ENCODE measurements around the gene HMSD. TPM values are rescaled to one million over a fixed set of nuclear protein-coding genes. Genes with fewer than 3 reads are reported as not detected.
"Not testable (repeated sequence)": the region's sequence is repeated elsewhere in the genome, so short reads cannot be mapped to it uniquely, and the experiment has no call there.

Gene HMSD
- total RNA-seq, 2 donors from 2014 or later, result not detected

GRCh38 chr18:63924551-63924950, 24.6 kb upstream of the HMSD start:
- TF ChIP-seq, protein P1, sequence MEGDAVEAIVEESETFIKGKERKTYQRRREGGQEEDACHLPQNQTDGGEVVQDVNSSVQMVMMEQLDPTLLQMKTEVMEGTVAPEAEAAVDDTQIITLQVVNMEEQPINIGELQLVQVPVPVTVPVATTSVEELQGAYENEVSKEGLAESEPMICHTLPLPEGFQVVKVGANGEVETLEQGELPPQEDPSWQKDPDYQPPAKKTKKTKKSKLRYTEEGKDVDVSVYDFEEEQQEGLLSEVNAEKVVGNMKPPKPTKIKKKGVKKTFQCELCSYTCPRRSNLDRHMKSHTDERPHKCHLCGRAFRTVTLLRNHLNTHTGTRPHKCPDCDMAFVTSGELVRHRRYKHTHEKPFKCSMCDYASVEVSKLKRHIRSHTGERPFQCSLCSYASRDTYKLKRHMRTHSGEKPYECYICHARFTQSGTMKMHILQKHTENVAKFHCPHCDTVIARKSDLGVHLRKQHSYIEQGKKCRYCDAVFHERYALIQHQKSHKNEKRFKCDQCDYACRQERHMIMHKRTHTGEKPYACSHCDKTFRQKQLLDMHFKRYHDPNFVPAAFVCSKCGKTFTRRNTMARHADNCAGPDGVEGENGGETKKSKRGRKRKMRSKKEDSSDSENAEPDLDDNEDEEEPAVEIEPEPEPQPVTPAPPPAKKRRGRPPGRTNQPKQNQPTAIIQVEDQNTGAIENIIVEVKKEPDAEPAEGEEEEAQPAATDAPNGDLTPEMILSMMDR (IDR thresholded peaks at IDR 0.05), result no peak
- Histone ChIP-seq H3K27ac (no peak overlapping the region), H3K4me3 (no peak overlapping the region), H3K9me3 (no peaks in the 10 kb centered on the region), H3K36me3 (no peaks in the 10 kb centered on the region), H3K27me3 (replicated peaks; ENCODE audit: insufficient read depth) (no peaks in the 10 kb centered on the region), H3K4me1 (ENCODE audit: control insufficient read depth in 1 of 2, low read depth in 2 of 2) (no peaks in the 10 kb centered on the region)
- ATAC-seq (ENCODE audit: insufficient number of reproducible peaks, low FRiP score, low read depth), result no peak
- no peak for DNase-seq (ENCODE audit: low spot score)

DNA sequence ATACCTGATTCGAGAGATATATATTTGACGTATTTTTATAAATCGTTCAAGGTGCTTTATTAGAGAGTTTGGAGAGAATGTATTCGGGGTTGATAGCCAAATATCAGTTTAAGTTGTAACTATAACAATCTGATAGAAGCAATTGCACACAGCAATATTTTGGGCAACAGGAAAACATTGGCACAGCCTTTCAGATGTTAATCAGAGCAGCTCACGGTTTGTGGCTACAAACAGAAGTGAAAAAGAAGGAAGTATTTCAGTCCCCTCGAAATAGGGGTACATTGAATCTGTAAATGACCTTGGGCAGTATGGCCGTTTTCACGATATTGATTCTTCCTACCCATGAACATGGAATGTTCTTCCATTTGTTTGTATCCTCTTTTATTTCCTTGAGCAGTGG, 20.8 kb upstream of the HMSD start:
- TF ChIP-seq, protein P1 (IDR thresholded peaks at IDR 0.05), result no peak
- H3K27me3 ChIP-seq (replicated peaks; ENCODE audit: insufficient read depth), result no peaks in the 10 kb centered on the region
- no peaks in the 10 kb centered on the region for H3K36me3 ChIP-seq
- H3K4me1 ChIP-seq (ENCODE audit: control insufficient read depth in 1 of 2, low read depth in 2 of 2), result no peaks in the 10 kb centered on the region
- H3K27ac ChIP-seq, result no peak overlapping the region
- no peak for ATAC-seq (ENCODE audit: insufficient number of reproducible peaks, low FRiP score, low read depth)
- H3K4me3 ChIP-seq, result no peak overlapping the region
- no peak for DNase-seq (ENCODE audit: low spot score)
- H3K9me3 ChIP-seq, result no peaks in the 10 kb centered on the region

DNA sequence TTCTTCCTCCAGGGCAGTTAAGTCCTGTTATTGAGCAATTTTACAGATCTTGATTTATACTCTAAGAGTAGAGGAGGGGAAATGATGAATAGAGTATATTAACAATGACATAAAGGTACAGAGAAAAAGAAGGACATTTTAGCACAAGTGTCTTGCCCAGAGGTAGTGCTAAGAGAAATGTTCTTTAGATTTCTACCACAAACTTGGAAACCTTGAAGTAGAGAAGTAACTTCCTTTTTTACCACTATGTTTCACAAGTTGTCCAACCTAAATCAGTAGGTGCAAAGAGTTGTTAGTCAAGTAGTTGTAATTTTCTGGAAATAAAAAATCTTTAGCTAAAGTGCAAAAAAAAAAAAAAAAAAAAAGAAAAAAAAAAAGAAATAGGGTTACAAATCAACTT, 19.7 kb upstream of the HMSD start:
- not testable (repeated sequence) for H3K4me1 ChIP-seq (ENCODE audit: control insufficient read depth in 1 of 2, low read depth in 2 of 2); H3K36me3 ChIP-seq; H3K9me3 ChIP-seq; DNase-seq (ENCODE audit: low spot score); ATAC-seq (ENCODE audit: insufficient number of reproducible peaks, low FRiP score, low read depth); H3K27ac ChIP-seq; H3K4me3 ChIP-seq; H3K27me3 ChIP-seq (replicated peaks; ENCODE audit: insufficient read depth)

GRCh38 chr18:63930773-63931354, 18.2 kb upstream of the HMSD start:
- ATAC-seq (ENCODE audit: insufficient number of reproducible peaks, low FRiP score, low read depth) (no peak), DNase-seq (ENCODE audit: low spot score) (no peak)
- no peaks in the 10 kb centered on the region for H3K36me3 ChIP-seq
- H3K9me3 ChIP-seq, result no peaks in the 10 kb centered on the region
- TF ChIP-seq, protein P1 (IDR thresholded peaks at IDR 0.05), result no peak
- no peak overlapping the region for H3K27ac ChIP-seq
- H3K4me1 ChIP-seq (ENCODE audit: control insufficient read depth in 1 of 2, low read depth in 2 of 2), result no peaks in the 10 kb centered on the region
- no peak overlapping the region for H3K4me3 ChIP-seq
- no peaks in the 10 kb centered on the region for H3K27me3 ChIP-seq (replicated peaks; ENCODE audit: insufficient read depth)

GRCh38 chr18:63936156-63936931, 12.8 kb upstream of the HMSD start:
- Histone ChIP-seq H3K4me3 (peak overlapping the region; percentile 73), H3K27ac (no peak overlapping the region), H3K9me3 (no peaks in the 10 kb centered on the region), H3K36me3 (no peaks in the 10 kb centered on the region), H3K27me3 (replicated peaks; ENCODE audit: insufficient read depth) (no peaks in the 10 kb centered on the region), H3K4me1 (ENCODE audit: control insufficient read depth in 1 of 2, low read depth in 2 of 2) (peaks cover 0 to 5% of the 10 kb centered on the region in 2 donors)
- DNase-seq (ENCODE audit: low spot score) (peak; percentile 48), ATAC-seq (ENCODE audit: insufficient number of reproducible peaks, low FRiP score, low read depth) (peak; percentile 56)
- TF ChIP-seq, protein P1 (IDR thresholded peaks at IDR 0.05), result peak; percentile 61

Data from thoracic aorta (tissue), 2 donors.